WTC11 (cell line): ENCODE results near the gene ZNF146. TPM values are rescaled to one million over a fixed set of nuclear protein-coding genes. Genes with fewer than 3 reads are reported as not detected.

Experiments
- ATAC-seq: fragments of 200-7000 bp; cut with Tn5 transposase; 2 replicates; pipeline ENCODE4 v1.10.0; 2021; ENCODE audit warnings: mild to moderate bottlenecking, moderate library complexity
- CTCF ChIA-PET: fragments of 300-600 bp; sonication (Branson Sonifier 250); formaldehyde crosslinking; loops from one replicate; lab custom pipeline; 2021; ENCODE audit warnings: antibody characterized with exemption; lab: Charles Lee
- POLR2A ChIA-PET: fragments of 350-600 bp; sonication (Branson Sonifier 250); formaldehyde crosslinking; loops from one replicate; lab custom pipeline; 2021; ENCODE audit warnings: antibody characterized with exemption; lab: Charles Lee
- DNase-seq: peaks from one replicate; pipeline ENCODE4 v3.0.0; 2021; ENCODE audit warnings: low spot score
- H3K27ac Mint-ChIP-seq: 2 replicates; pipeline ENCODE4 v1.8.0; 2021; ENCODE audit warnings: mixed read lengths
- H3K27me3 Mint-ChIP-seq: 2 replicates; pipeline ENCODE4 v1.8.0; 2021; ENCODE audit warnings: low read depth, mild to moderate bottlenecking, moderate library complexity, mixed read lengths
- H3K36me3 Mint-ChIP-seq: 2 replicates; pipeline ENCODE4 v1.8.0; 2021; ENCODE audit warnings: mixed read lengths
- H3K4me1 Mint-ChIP-seq: 2 replicates; pipeline ENCODE4 v1.8.0; 2022; ENCODE audit warnings: mixed read lengths
- H3K4me3 Mint-ChIP-seq: 2 replicates; pipeline ENCODE4 v1.8.0; 2021; ENCODE audit warnings: mild to moderate bottlenecking, moderate library complexity, mixed read lengths
- H3K9me3 Mint-ChIP-seq: 2 replicates; pipeline ENCODE4 v1.8.0; 2021; ENCODE audit warnings: mixed read lengths
- CDX4 ChIP-seq: fragments of 250-450 bp; sonication (Bioruptor Pico); IDR thresholded peaks from 2 replicates; pipeline ENCODE4 v1.9.0; 2021; ENCODE audit warnings: moderate library complexity, mild to moderate bottlenecking, inconsistent platforms, borderline replicate concordance
- E2F5 ChIP-seq: sonication (generic); formaldehyde crosslinking; IDR thresholded peaks from 2 replicates; pipeline ENCODE4 v1.8.1; 2022; ENCODE audit warnings: mild to moderate bottlenecking, moderate library complexity, missing genetic modification reagents
- ERG ChIP-seq: fragments of 250-450 bp; sonication (Bioruptor Pico); IDR thresholded peaks from 2 replicates; pipeline ENCODE4 v1.8.0; 2021; ENCODE audit warnings: mild to moderate bottlenecking
- FOXJ3 ChIP-seq: sonication (generic); formaldehyde crosslinking; IDR thresholded peaks from 2 replicates; pipeline ENCODE4 v1.9.0; 2021; ENCODE audit warnings: missing genetic modification reagents, mild to moderate bottlenecking, borderline replicate concordance
- GRHL2 ChIP-seq: fragments of 250-450 bp; sonication (Bioruptor Pico); IDR thresholded peaks from 2 replicates; pipeline ENCODE4 v1.8.0; 2022; ENCODE audit warnings: mild to moderate bottlenecking, moderate library complexity; ENCODE audit not compliant: insufficient replicate concordance, severe bottlenecking
- HMGA2 ChIP-seq: fragments of 250-450 bp; sonication (Bioruptor Pico); IDR thresholded peaks from 2 replicates; pipeline ENCODE4 v1.4.0; 2021; ENCODE audit warnings: mild to moderate bottlenecking, moderate library complexity
- JUN ChIP-seq: sonication (generic); formaldehyde crosslinking; IDR thresholded peaks from 2 replicates; pipeline ENCODE4 v1.8.0; 2023; ENCODE audit warnings: mild to moderate bottlenecking, missing genetic modification reagents
- MAX ChIP-seq: sonication (generic); formaldehyde crosslinking; IDR thresholded peaks from 2 replicates; pipeline ENCODE4 v1.8.0; 2022; ENCODE audit warnings: mild to moderate bottlenecking, missing genetic modification reagents
- MLX ChIP-seq: sonication (generic); formaldehyde crosslinking; IDR thresholded peaks from 2 replicates; pipeline ENCODE4 v1.8.1; 2023; ENCODE audit warnings: mild to moderate bottlenecking, missing genetic modification reagents, moderate library complexity
- MYBL2 ChIP-seq: sonication (generic); formaldehyde crosslinking; IDR thresholded peaks from 2 replicates; pipeline ENCODE4 v1.8.1; 2023; ENCODE audit warnings: mild to moderate bottlenecking, moderate library complexity, missing genetic modification reagents
- NFYB ChIP-seq: sonication (generic); formaldehyde crosslinking; conservative IDR thresholded peaks from 2 replicates; pipeline ENCODE4 v1.8.0; 2022; ENCODE audit warnings: low read depth, missing genetic modification reagents
- NR1H2 ChIP-seq: sonication (generic); formaldehyde crosslinking; IDR thresholded peaks from 2 replicates; pipeline ENCODE4 v1.9.0; 2021; ENCODE audit warnings: mild to moderate bottlenecking, moderate library complexity, missing genetic modification reagents
- PREB ChIP-seq: sonication (generic); formaldehyde crosslinking; IDR thresholded peaks from 2 replicates; pipeline ENCODE4 v1.8.1; 2022; ENCODE audit warnings: mild to moderate bottlenecking, missing genetic modification reagents, moderate library complexity, borderline replicate concordance
- RORB ChIP-seq: fragments of 250-450 bp; sonication (Bioruptor Pico); IDR thresholded peaks from 2 replicates; pipeline ENCODE4 v1.9.0; 2021; ENCODE audit warnings: mild to moderate bottlenecking
- SP1 ChIP-seq: sonication (generic); formaldehyde crosslinking; conservative IDR thresholded peaks from 2 replicates; pipeline ENCODE4 v1.8.1; 2022; ENCODE audit warnings: missing genetic modification reagents
- ZMAT4 ChIP-seq: fragments of 250-450 bp; sonication (Bioruptor Pico); IDR thresholded peaks from 2 replicates; pipeline ENCODE4 v1.9.0; 2021; ENCODE audit warnings: mild to moderate bottlenecking
- ZNF219 ChIP-seq: sonication (generic); formaldehyde crosslinking; IDR thresholded peaks from 2 replicates; pipeline ENCODE4 v1.8.0; 2023; ENCODE audit warnings: missing genetic modification reagents, mild to moderate bottlenecking, borderline replicate concordance
- ZNF232 ChIP-seq: sonication (generic); formaldehyde crosslinking; IDR thresholded peaks from 2 replicates; pipeline ENCODE4 v1.8.0; 2022; ENCODE audit warnings: mild to moderate bottlenecking, missing genetic modification reagents
- ZNF317 ChIP-seq: sonication (generic); formaldehyde crosslinking; IDR thresholded peaks from 2 replicates; pipeline ENCODE4 v1.8.1; 2023; ENCODE audit warnings: low read depth, mild to moderate bottlenecking, moderate library complexity, missing genetic modification reagents, borderline replicate concordance
- ZNF423 ChIP-seq: fragments of 250-450 bp; sonication (Bioruptor Pico); IDR thresholded peaks from 2 replicates; pipeline ENCODE4 v2.1.2; 2022; ENCODE audit warnings: mild to moderate bottlenecking, moderate library complexity
- ZNF532 ChIP-seq: fragments of 250-450 bp; sonication (Bioruptor Pico); IDR thresholded peaks from 2 replicates; pipeline ENCODE4 v1.9.0; 2021; ENCODE audit warnings: mild to moderate bottlenecking, borderline replicate concordance
- ZSCAN18 ChIP-seq: fragments of 250-450 bp; sonication (Bioruptor Pico); IDR thresholded peaks from 2 replicates; pipeline ENCODE4 v2.1.2; 2022; ENCODE audit warnings: mild to moderate bottlenecking, moderate library complexity
- total RNA-seq: library from RNA; stranded (reverse); gene quantifications from 3 replicates; pipeline ENCODE4 v1.2.3, GENCODE V29; 2021

ZNF146 gene
- total RNA-seq, 1 experiment from 2014 or later = 128 TPM

- H3K9me3 Mint-ChIP-seq = peaks cover 28% of the 10 kb centered on the region
- POLR2A ChIA-PET = interaction anchor here (0.6 kb wide), 1 partner anchor 703 kb away, joined by 3 read pairs; no protein-coding TSS in a partner anchor
- no peak overlapping the region for H3K4me3 Mint-ChIP-seq
- CTCF ChIA-PET = no interaction called here
- H3K27me3 Mint-ChIP-seq = peaks cover 10% of the 10 kb centered on the region; the same call in 1 of the 2 replicates
- no peaks in the 10 kb centered on the region for H3K4me1 Mint-ChIP-seq
- peaks cover 23% of the 10 kb centered on the region for H3K36me3 Mint-ChIP-seq
- DNase-seq = no peak
- TF ChIP-seq GRHL2 (CRISPR knock-in tag) = no peak
- no peak for TF ChIP-seq MLX (CRISPR knock-in tag)
- TF ChIP-seq MYBL2 (CRISPR knock-in tag) = no peak
- TF ChIP-seq ERG (CRISPR knock-in tag) = no peak
- no peak for TF ChIP-seq ZNF219 (CRISPR knock-in tag)
- no peak for TF ChIP-seq E2F5 (CRISPR knock-in tag)
- TF ChIP-seq ZNF232 (CRISPR knock-in tag) = no peak
- TF ChIP-seq JUN = no peak
- TF ChIP-seq ZNF532 (CRISPR knock-in tag) = no peak
- TF ChIP-seq, all 79 proteins: peak for 0
- no peak for ATAC-seq
- no peak overlapping the region for H3K27ac Mint-ChIP-seq
Measured at GRCh38 chr19:36266375-36266961, 51.6 kb downstream of the ZNF146 start.

GRCh38 chr19:36267061-36267845 is 52.3 kb downstream of the ZNF146 start:
- Mint-ChIP-seq H3K36me3 (peaks cover 23% of the 10 kb centered on the region), H3K27ac (no peak overlapping the region), H3K4me3 (no peak overlapping the region), H3K27me3 (peaks cover 10% of the 10 kb centered on the region; the same call in 1 of the 2 replicates), H3K4me1 (no peaks in the 10 kb centered on the region), H3K9me3 (peaks cover 28% of the 10 kb centered on the region)
- ATAC-seq (no peak), DNase-seq (no peak)
- ChIA-PET CTCF (no interaction called here), POLR2A (no interaction called here)
- no peak for TF ChIP-seq ZSCAN18 (CRISPR knock-in tag)
- TF ChIP-seq ZMAT4 (CRISPR knock-in tag) = no peak
- no peak for TF ChIP-seq SP1 (CRISPR knock-in tag)
- no peak for TF ChIP-seq FOXJ3 (CRISPR knock-in tag)
- no peak for TF ChIP-seq PREB
- TF ChIP-seq RORB (CRISPR knock-in tag) = no peak
- no peak for TF ChIP-seq MAX (CRISPR knock-in tag)
- TF ChIP-seq ZNF423 (CRISPR knock-in tag) = no peak
- TF ChIP-seq NR1H2 (CRISPR knock-in tag) = no peak
- no peak for TF ChIP-seq ZNF232 (CRISPR knock-in tag)
- no peak for TF ChIP-seq CDX4
- TF ChIP-seq HMGA2 (CRISPR knock-in tag) = no peak
- TF ChIP-seq NFYB (CRISPR knock-in tag) = no peak
- no peak for TF ChIP-seq ZNF317 (CRISPR knock-in tag)
